ENCODE measurements around the gene POTEM.
"Not testable (repeated sequence)": the region's sequence is repeated elsewhere in the genome, so short reads cannot be mapped to it uniquely, and the experiment has no call there.

DNA sequence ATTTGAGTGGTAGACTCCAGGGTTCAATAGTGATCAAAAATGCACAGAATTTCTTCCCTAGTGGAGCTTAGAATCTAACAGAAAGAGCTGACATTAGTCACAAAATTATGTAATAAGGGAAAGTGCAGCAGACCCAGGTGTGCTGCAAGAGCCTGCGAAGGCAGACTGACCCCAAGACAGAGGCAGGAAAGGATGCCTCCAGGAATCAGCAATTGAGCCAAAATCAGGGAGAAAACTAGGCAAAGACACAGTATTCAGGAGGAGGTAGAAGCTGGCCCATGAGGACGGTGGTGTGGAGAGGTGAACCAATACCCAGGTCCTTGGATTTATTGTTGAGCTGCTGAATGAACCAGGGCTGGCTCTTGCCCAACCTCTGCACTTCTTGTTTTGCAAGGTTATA, 76.2 kb downstream of the POTEM start:
- TF ChIP-seq, protein P1, sequence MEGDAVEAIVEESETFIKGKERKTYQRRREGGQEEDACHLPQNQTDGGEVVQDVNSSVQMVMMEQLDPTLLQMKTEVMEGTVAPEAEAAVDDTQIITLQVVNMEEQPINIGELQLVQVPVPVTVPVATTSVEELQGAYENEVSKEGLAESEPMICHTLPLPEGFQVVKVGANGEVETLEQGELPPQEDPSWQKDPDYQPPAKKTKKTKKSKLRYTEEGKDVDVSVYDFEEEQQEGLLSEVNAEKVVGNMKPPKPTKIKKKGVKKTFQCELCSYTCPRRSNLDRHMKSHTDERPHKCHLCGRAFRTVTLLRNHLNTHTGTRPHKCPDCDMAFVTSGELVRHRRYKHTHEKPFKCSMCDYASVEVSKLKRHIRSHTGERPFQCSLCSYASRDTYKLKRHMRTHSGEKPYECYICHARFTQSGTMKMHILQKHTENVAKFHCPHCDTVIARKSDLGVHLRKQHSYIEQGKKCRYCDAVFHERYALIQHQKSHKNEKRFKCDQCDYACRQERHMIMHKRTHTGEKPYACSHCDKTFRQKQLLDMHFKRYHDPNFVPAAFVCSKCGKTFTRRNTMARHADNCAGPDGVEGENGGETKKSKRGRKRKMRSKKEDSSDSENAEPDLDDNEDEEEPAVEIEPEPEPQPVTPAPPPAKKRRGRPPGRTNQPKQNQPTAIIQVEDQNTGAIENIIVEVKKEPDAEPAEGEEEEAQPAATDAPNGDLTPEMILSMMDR (conservative IDR thresholded peaks at IDR 0.05 in 1 of 2, IDR thresholded peaks at IDR 0.05 in 1 of 2; ENCODE audit: extremely low read depth in 1 of 2, insufficient read depth in 1 of 2, low read depth in 1 of 2, low read length in 2 of 2): not testable (repeated sequence)
- TF ChIP-seq EZH2 (IDR thresholded peaks at IDR 0.05; ENCODE audit: borderline replicate concordance, low read length): not testable (repeated sequence)

Measured in mammary epithelial cell (primary cell).